Adrenal gland (tissue), 12 donors: ENCODE data around the gene HIP1. TPM values are rescaled to one million over a fixed set of nuclear protein-coding genes. Genes with fewer than 3 reads are reported as not detected.

Experiments
- DNase-seq, 7 donors: peaks; one replicate each; pipeline ENCODE4 v3.0.0-alpha.2; 2019 to 2020
- H3K27ac ChIP-seq, 5 donors: fragments of 200-600 bp; sonication (generic) in 4 of 5; 1 replicate in 3 of 5; 2 replicates in 2 of 5; pipeline versions ENCODE4 v1.5.1 to v1.8.0; 2016 to 2020; ENCODE audit warnings: mild to moderate bottlenecking in 1 of 5
- H3K27me3 ChIP-seq: fragments of 200-600 bp; 2 replicates; pipeline ENCODE4 v1.8.0; 2021
- H3K36me3 ChIP-seq, 2 donors: fragments of 200-600 bp; replicated peaks in 1 of 2; 1 replicate in 1 of 2; 2 replicates in 1 of 2; pipeline versions ENCODE4 v1.5.1 to v1.8.0; 2018 to 2022
- H3K4me1 ChIP-seq, 2 donors: fragments of 200-600 bp; replicated peaks in 1 of 2; 1 replicate in 1 of 2; 2 replicates in 1 of 2; pipeline versions ENCODE4 v1.5.1 to v1.8.0; 2018 to 2021
- H3K4me3 ChIP-seq, 4 donors: fragments of 200-600 bp; sonication (generic) in 3 of 4; one replicate each; pipeline ENCODE4 v1.5.1; 2016 to 2018
- H3K9me3 ChIP-seq, 3 donors: fragments of 200-600 bp; sonication (generic) in 1 of 3; replicated peaks in 1 of 3; 1 replicate in 2 of 3; 2 replicates in 1 of 3; pipeline versions ENCODE4 v1.5.1 to v1.8.0; 2016 to 2021
- CTCF ChIP-seq, 6 experiments: fragments of 450-650 bp in 4 of 6; fragments of 200-600 bp in 2 of 6; sonication (generic) in 1 of 6; IDR thresholded peaks; 1 replicate in 5 of 6; 2 replicates in 1 of 6; pipeline versions ENCODE4 v1.5.1 to v1.8.0; 2016 to 2021; ENCODE audit warnings: antibody characterized with exemption in 6 of 6, mild to moderate bottlenecking in 2 of 6, moderate library complexity in 1 of 6
- POLR2A ChIP-seq, 2 donors: fragments of 450-650 bp; IDR thresholded peaks; one replicate each; pipeline ENCODE4 v1.6.1; 2017; ENCODE audit warnings: antibody characterized with exemption in 2 of 2, mild to moderate bottlenecking in 2 of 2, moderate library complexity in 1 of 2
- WGBS, 4 donors: extraction: QIAGEN DNeasy Blood & Tissue Kit in 2 of 4; methylation state at CpG; one replicate each; pipeline versions ENCODE4 v1.1.5 to v1.1.7; 2013 to 2017; 5-methylcytosine and 5-hydroxymethylcytosine counted together
- intact Hi-C, 2 donors: fragments of 100-400 bp; cut with DNase I; formaldehyde crosslinking; loops; one replicate each; pipeline versions ENCODE4 v1.14.1 to v1.15.0; 2022 to 2023
- polyA plus RNA-seq, 3 donors: library from polyadenylated mRNA; stranded (reverse); fragments of 200-250 nt in 2 of 3; fragments of 350-450 nt in 1 of 3; fragmentation: Illumina TruSeq in 1 of 3; extraction: RNeasy Lipid Tissue Mini Kit (QIAGEN cat#74804) in 1 of 3; gene quantifications; one replicate each; pipeline ENCODE4 v1.2.3, GENCODE V29; 2013 to 2014
- total RNA-seq, 9 donors: library from RNA; depleted of rRNA in 4 of 9; stranded (reverse); fragments of >200 nt in 4 of 9; fragments of 120-200 nt in 1 of 9; fragmentation: NEBNext Ultra II Directional in 1 of 9; extraction: Animal tissue kit (Norgen Biotek cat#: 25700) in 1 of 9; gene quantifications; one replicate each; pipeline versions ENCODE4 v1.1.0 to v1.2.4, GENCODE V29; 2013 to 2023
- donor health status: healthy with polysubstance abuse.
- donor health status: Bipolar disorder and iron deficiency.
- donor health status: DM: yes; HTN: yes; CAD: no.
- donor health status: DM: no; HTN: no; CAD: no.
- donor health status: DM: no; HTN: no; CAD: no.
- donor health status: DM: yes; HTN: yes; CAD: no.

HIP1 gene
- total and polyA plus RNA-seq, 12 donors = 5.9 to 48.9 (median 32.8) TPM

- H3K36me3 ChIP-seq = no peaks in the 10 kb centered on the region
- no peak overlapping the region for H3K4me3 ChIP-seq
- H3K9me3 ChIP-seq = no peaks in the 10 kb centered on the region
- intact Hi-C loops = no loop called here
- no peaks in the 10 kb centered on the region for H3K27me3 ChIP-seq
- TF ChIP-seq CTCF (IDR thresholded peaks at IDR 0.05) = peak in 5 of 6 experiments; percentile 29 to 40 (median 32)
- TF ChIP-seq POLR2A (IDR thresholded peaks at IDR 0.05) = no peak
- H3K27ac ChIP-seq = no peak overlapping the region
- peak in 2 of 7 donors; percentile 26 to 57 for DNase-seq
- H3K4me1 ChIP-seq = no peaks in the 10 kb centered on the region
- 68 to 85% (median 76%) methylated on average over 6 of the region's 6 CpGs for WGBS, 4 donors
Measured at GRCh38 chr7:75756991-75757676, 18.4 kb upstream of the HIP1 start.

GRCh38 chr7:75756206-75756990, 17.7 kb upstream of the HIP1 start:
- Histone ChIP-seq H3K4me3 (no peak overlapping the region), H3K9me3 (no peaks in the 10 kb centered on the region), H3K27me3 (no peaks in the 10 kb centered on the region), H3K4me1 (no peaks in the 10 kb centered on the region), H3K36me3 (no peaks in the 10 kb centered on the region), H3K27ac (no peak overlapping the region)
- TF ChIP-seq POLR2A (IDR thresholded peaks at IDR 0.05) (no peak), CTCF (IDR thresholded peaks at IDR 0.05) (no peak)
- intact Hi-C loops = no loop called here
- WGBS, 4 donors = 52 to 74% (median 68%) methylated on average over 10 of the region's 10 CpGs
- no peak for DNase-seq

- Histone ChIP-seq H3K4me3 (no peak overlapping the region), H3K4me1 (peaks cover 0 to 10% of the 10 kb centered on the region in 2 donors), H3K36me3 (no peaks in the 10 kb centered on the region), H3K9me3 (no peaks in the 10 kb centered on the region), H3K27ac (no peak overlapping the region), H3K27me3 (no peaks in the 10 kb centered on the region)
- TF ChIP-seq CTCF (IDR thresholded peaks at IDR 0.05) (no peak), POLR2A (IDR thresholded peaks at IDR 0.05) (no peak)
- intact Hi-C loops = no loop called here
- whole genome bisulfite sequencing, 4 donors = 33 to 52% (median 43%) methylated on average over 4 of the region's 4 CpGs
- peak in 3 of 7 donors; percentile 26 to 35 (median 33) for DNase-seq
Measured at GRCh38 chr7:75743455-75743859, 4.7 kb upstream of the HIP1 start.

GRCh38 chr7:75740846-75741497, 2.2 kb upstream of the HIP1 start:
- intact Hi-C loops = no loop called here
- H3K27me3 ChIP-seq = no peaks in the 10 kb centered on the region
- WGBS, 4 donors = 56 to 62% (median 60%) methylated on average over 13 of the region's 13 CpGs
- peak; percentile 34 to 66 (median 44) for DNase-seq
- TF ChIP-seq POLR2A (IDR thresholded peaks at IDR 0.05) (no peak), CTCF (IDR thresholded peaks at IDR 0.05) (no peak)
- no peak overlapping the region for H3K4me3 ChIP-seq
- peaks cover 0 to 10% of the 10 kb centered on the region in 2 donors for H3K4me1 ChIP-seq
- no peaks in the 10 kb centered on the region for H3K36me3 ChIP-seq
- H3K9me3 ChIP-seq = no peaks in the 10 kb centered on the region
- peak overlapping the region in 1 of 5 donors; percentile 39 for H3K27ac ChIP-seq
